ENCODE results near the gene DIP2B. TPM values are rescaled to one million over a fixed set of nuclear protein-coding genes. Genes with fewer than 3 reads are reported as not detected.

DIP2B gene
- polyA plus RNA-seq, 2 of the 4 experiments (the other 2 are of a cell fraction): 16.9 to 29.3 TPM

- ChIA-PET CTCF (interaction anchor here (0.6 to 3.1 kb wide), 5 partner anchors 8 to 22 kb away, joined by 3 to 18 read pairs (median 4); no protein-coding TSS in a partner anchor), POLR2A (interaction anchor here (0.6 to 1.2 kb wide), 2 partner anchors 22 to 544 kb away, joined by 3 to 14 read pairs; partner anchors contain the start of gene ATF1)
- TF ChIP-seq PBX3 (IDR thresholded peaks at IDR 0.05) (no peak), FOSL2 (IDR thresholded peaks at IDR 0.05) (peak; percentile 90), FOSL2 (CRISPR knock-in tag; IDR thresholded peaks at IDR 0.05) (peak; percentile 98), ATOH8 (CRISPR knock-in tag; IDR thresholded peaks at IDR 0.05; ENCODE audit: low read depth) (no peak), CBX2 (IDR thresholded peaks at IDR 0.05; ENCODE audit: borderline replicate concordance, low read depth) (no peak), JUN (IDR thresholded peaks at IDR 0.05) (peak in 1 of 2 experiments; percentile 84; a peak in 3 of 5 replicates), TP53 (CRISPR knock-in tag; IDR thresholded peaks at IDR 0.05) (peak; percentile 21; the same call in 1 of the 2 replicates), ZNF302 (CRISPR knock-in tag; IDR thresholded peaks at IDR 0.05) (peak; percentile 55; the same call in 1 of the 2 replicates), HOXB13 (CRISPR knock-in tag; IDR thresholded peaks at IDR 0.05; ENCODE audit: low read depth) (peak; percentile 51), JUNB (IDR thresholded peaks at IDR 0.05) (peak; percentile 84), EHF (CRISPR knock-in tag; IDR thresholded peaks at IDR 0.05) (peak; percentile 46; the same call in 1 of the 2 replicates), HOXB5 (CRISPR knock-in tag; IDR thresholded peaks at IDR 0.05) (peak; percentile 81), RAD21 (conservative IDR thresholded peaks at IDR 0.05 in 1 of 2, IDR thresholded peaks at IDR 0.05 in 1 of 2) (peak in 1 of 2 experiments; percentile 1; a peak in 2 of 5 replicates), GATA3 (IDR thresholded peaks at IDR 0.05; ENCODE audit: borderline replicate concordance) (peak; percentile 91), ZSCAN20 (CRISPR knock-in tag; IDR thresholded peaks at IDR 0.05) (peak; percentile 93), EP300 (IDR thresholded peaks at IDR 0.05) (peak; percentile 66 to 80; a peak in 4 of 5 replicates), HEYL (CRISPR knock-in tag; IDR thresholded peaks at IDR 0.05) (peak; percentile 74; the same call in 1 of the 2 replicates), MAFK (IDR thresholded peaks at IDR 0.05; ENCODE audit: partially characterized antibody) (peak; percentile 58), ELK1 (IDR thresholded peaks at IDR 0.05; ENCODE audit: low read depth, low read length) (no peak), FOSB (CRISPR knock-in tag; IDR thresholded peaks at IDR 0.05) (peak; percentile 58; the same call in 1 of the 2 replicates), MAX (IDR thresholded peaks at IDR 0.05) (peak; percentile 85), CHD4 (IDR thresholded peaks at IDR 0.05; ENCODE audit: borderline replicate concordance) (no peak), BCL3 (IDR thresholded peaks at IDR 0.05) (peak; percentile 82; the same call in 1 of the 3 replicates), CEBPB (IDR thresholded peaks at IDR 0.05) (peak; percentile 72 to 95; a peak in 3 of 4 replicates)
- TF ChIP-seq, protein P1, sequence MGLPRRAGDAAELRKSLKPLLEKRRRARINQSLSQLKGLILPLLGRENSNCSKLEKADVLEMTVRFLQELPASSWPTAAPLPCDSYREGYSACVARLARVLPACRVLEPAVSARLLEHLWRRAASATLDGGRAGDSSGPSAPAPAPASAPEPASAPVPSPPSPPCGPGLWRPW (IDR thresholded peaks at IDR 0.05): peak; percentile 58; the same call in 1 of the 2 replicates
- FAIRE-seq (peak; percentile 7), ATAC-seq (peak; percentile 97 to 98), DNase-seq (ENCODE audit: low read depth in 1 of 2, low spot score in 1 of 2) (peak; percentile 84 to 99)
- no peak overlapping the region for H3K4me3 ChIP-seq
- WGBS (ENCODE audit: missing lambda C conversion rate): 4% methylated on average over 3 of the region's 3 CpGs
- peak overlapping the region; percentile 79 for H3K4me2 ChIP-seq
- H3K4me1 ChIP-seq: peaks cover 52% of the 10 kb centered on the region
- H3K27ac ChIP-seq: peak overlapping the region; percentile 70 to 85
- peaks cover 8% of the 10 kb centered on the region; the same call in 1 of the 3 replicates for H3K9me3 ChIP-seq
Measured at GRCh38 chr12:50786498-50787231, 281.9 kb downstream of the DIP2B start.

All from A549 (cell line).